Heart right ventricle (tissue), 16 donors: ENCODE data around the gene KLF6. TPM values are rescaled to one million over a fixed set of nuclear protein-coding genes. Genes with fewer than 3 reads are reported as not detected.
A peak's percentile ranks its signal among the peaks of the same experiment; 100 is the strongest.

Experiments
- ATAC-seq, 8 donors: fragments of 200-7000 bp; cut with Tn5 transposase; one replicate each; pipeline ENCODE4 v1.9.1; 2020; ENCODE audit warnings: mild to moderate bottlenecking in 8 of 8, moderate library complexity in 8 of 8, moderate number of reproducible peaks in 1 of 8
- DNase-seq, 2 donors: peaks; one replicate each; pipeline ENCODE4 v3.0.0-alpha.2; 2020
- H3K27ac ChIP-seq, 10 donors: fragments of 200-600 bp; sonication (generic) in 2 of 10; one replicate each; pipeline versions ENCODE4 v1.5.0 to v1.8.0; 2020 to 2022; ENCODE audit warnings: mild to moderate bottlenecking in 3 of 10
- H3K27me3 ChIP-seq, 7 donors: fragments of 200-600 bp; one replicate each; pipeline ENCODE4 v1.8.0; 2021 to 2022; ENCODE audit warnings: mild to moderate bottlenecking in 2 of 7
- H3K36me3 ChIP-seq, 9 donors: fragments of 200-600 bp; sonication (generic) in 1 of 9; one replicate each; pipeline versions ENCODE4 v1.5.0 to v1.8.0; 2020 to 2022; ENCODE audit warnings: mild to moderate bottlenecking in 2 of 9
- H3K4me1 ChIP-seq, 9 donors: fragments of 200-600 bp; sonication (generic) in 1 of 9; one replicate each; pipeline versions ENCODE4 v1.5.0 to v1.8.0; 2020 to 2022; ENCODE audit warnings: mild to moderate bottlenecking in 4 of 9
- H3K4me3 ChIP-seq, 10 donors: fragments of 200-600 bp; sonication (generic) in 2 of 10; one replicate each; pipeline versions ENCODE4 v1.5.0 to v1.8.0; 2020 to 2022; ENCODE audit warnings: mild to moderate bottlenecking in 7 of 10, moderate library complexity in 2 of 10
- H3K9me3 ChIP-seq, 11 donors: fragments of 200-600 bp in 10 of 11; sonication (generic) in 2 of 11; one replicate each; pipeline versions ENCODE4 v1.5.0 to v1.8.0; 2013 to 2022; ENCODE audit warnings: mild to moderate bottlenecking in 2 of 11, control low read depth in 1 of 11, moderate library complexity in 1 of 11
- WGBS, 2 donors: extraction: QIAGEN DNeasy Blood & Tissue Kit; methylation state at CpG; one replicate each; pipeline ENCODE4 v1.1.7; 2013; ENCODE audit warnings: inconsistent platforms in 1 of 2; 5-methylcytosine and 5-hydroxymethylcytosine counted together
- intact Hi-C, 10 donors: fragments of 100-400 bp; cut with DNase I; formaldehyde crosslinking; loops; one replicate each; pipeline versions ENCODE4 v1.11.1 to v1.14.2; 2022
- polyA plus RNA-seq, 2 donors: library from polyadenylated mRNA; stranded (reverse); fragments of 200-250 nt; gene quantifications; one replicate each; pipeline ENCODE4 v1.2.3, GENCODE V29; 2013
- total RNA-seq, 10 donors: library from RNA; stranded (reverse); fragmentation: NEBNext Ultra II Directional in 3 of 10; extraction: Animal tissue kit (Norgen Biotek cat#: 25700) in 3 of 10; gene quantifications; one replicate each; pipeline versions ENCODE4 v1.2.1 to v1.2.4, GENCODE V29; 2021 to 2023
- TF ChIP-seq, protein P1 (sequence below), 9 donors: fragments of 200-600 bp; sonication (generic) in 2 of 9; IDR thresholded peaks; one replicate each; pipeline versions ENCODE4 v1.5.0 to v1.8.0; 2021 to 2022; ENCODE audit warnings: antibody characterized with exemption in 9 of 9, mild to moderate bottlenecking in 5 of 9, moderate library complexity in 1 of 9
- donor health status: Arrhythmogenic right ventricular cardiomyopathy.
- donor health status: ischemic (EF 13 %, LVEDD 7.1; RV severe dilation, severe dysfunction).
- donor health status: healthy with polysubstance abuse.
- donor health status: DM: no; HTN: yes; CAD: no.
- donor health status: DM: no; HTN: no; CAD: no.
- donor health status: ischemic (EF 25% LVEDD 6.9; RV normal size, moderate dysfunction).
- donor health status: ischemic (EF 25% LVEDD 5.7; RV mildly dilated, moderate dysfunction).
- donor health status: healthy.
- donor health status: DM: yes; HTN: yes; CAD: no.
- donor health status: Ischemic cardiomyopathy.
- donor health status: ischemic (EF 35%, LVEDD 5.7; RV mildly dilated, moderate dysfunction).
- donor health status: nonischemic (EF 11% LVEDD 7.7; RV severe dilation, severe dysfunction).
- donor health status: DM: yes; HTN: yes; CAD: no.
- donor health status: PGD.
- donor health status: ischemic (EF 29% LVEDD 5.4; RV normal size, mild dysfunction).
- donor health status: nonischemic (EF 23%, LVEDD 6.1; RV moderate dilation, normal function).

The KLF6 gene
- total and polyA plus RNA-seq, 12 donors = 22.1 to 90.5 (median 52.0) TPM

DNA sequence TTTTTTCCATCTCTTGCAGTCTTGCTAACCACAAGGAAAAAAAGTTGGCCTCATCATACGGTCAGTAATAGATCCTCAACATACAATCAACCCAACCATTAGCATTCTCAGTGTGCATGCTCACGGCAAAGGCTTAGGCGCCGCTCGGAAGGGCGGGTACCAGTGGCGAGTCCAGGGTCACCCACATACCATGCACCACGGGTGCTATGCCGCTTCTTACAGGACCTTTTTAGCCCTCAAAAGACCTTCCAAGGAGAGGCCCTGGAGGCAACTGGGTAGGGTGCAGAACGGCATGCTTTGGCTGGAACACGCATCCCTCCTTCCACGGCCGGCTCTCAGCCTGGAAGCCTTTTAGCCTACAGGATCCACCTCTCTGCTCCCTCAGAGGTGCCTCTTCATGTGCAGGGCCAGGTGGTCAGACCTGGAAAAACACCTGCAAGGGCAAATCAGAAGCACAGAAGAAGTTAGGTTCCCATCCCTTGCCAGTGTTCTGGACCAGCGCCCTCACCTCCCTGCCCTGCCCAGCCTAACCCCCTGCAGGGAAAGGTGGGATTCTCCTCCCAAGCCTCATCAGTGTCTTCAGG lies 5.8 kb downstream of the KLF6 start:
- peaks cover 26 to 81% (median 74%) of the 10 kb centered on the region in 9 donors for H3K4me1 ChIP-seq

DNA sequence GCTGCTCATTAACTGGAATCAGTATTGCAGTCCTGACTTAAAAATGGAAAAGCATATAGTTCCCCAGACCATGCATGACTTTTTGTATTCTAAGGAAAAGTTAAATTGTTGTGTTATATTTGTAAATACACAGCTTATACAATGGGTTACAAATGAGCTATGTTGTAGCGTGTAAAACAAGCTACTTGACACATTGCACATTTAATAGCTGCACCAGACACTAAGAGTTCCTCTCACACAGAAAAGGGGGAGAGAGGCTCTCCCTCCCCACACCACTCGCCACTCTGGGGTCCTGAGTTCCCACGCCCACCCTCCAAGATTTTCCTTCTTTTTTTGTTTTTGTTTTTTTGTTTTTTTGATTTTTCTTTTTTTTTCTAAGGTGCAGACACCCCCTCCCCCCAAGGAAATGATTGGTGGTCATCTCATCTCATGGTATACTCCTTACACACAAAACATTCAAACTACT lies 6.3 kb downstream of the KLF6 start:
- TF ChIP-seq, protein P1, sequence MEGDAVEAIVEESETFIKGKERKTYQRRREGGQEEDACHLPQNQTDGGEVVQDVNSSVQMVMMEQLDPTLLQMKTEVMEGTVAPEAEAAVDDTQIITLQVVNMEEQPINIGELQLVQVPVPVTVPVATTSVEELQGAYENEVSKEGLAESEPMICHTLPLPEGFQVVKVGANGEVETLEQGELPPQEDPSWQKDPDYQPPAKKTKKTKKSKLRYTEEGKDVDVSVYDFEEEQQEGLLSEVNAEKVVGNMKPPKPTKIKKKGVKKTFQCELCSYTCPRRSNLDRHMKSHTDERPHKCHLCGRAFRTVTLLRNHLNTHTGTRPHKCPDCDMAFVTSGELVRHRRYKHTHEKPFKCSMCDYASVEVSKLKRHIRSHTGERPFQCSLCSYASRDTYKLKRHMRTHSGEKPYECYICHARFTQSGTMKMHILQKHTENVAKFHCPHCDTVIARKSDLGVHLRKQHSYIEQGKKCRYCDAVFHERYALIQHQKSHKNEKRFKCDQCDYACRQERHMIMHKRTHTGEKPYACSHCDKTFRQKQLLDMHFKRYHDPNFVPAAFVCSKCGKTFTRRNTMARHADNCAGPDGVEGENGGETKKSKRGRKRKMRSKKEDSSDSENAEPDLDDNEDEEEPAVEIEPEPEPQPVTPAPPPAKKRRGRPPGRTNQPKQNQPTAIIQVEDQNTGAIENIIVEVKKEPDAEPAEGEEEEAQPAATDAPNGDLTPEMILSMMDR (IDR thresholded peaks at IDR 0.05) = no peak
- H3K4me3 ChIP-seq = peak overlapping the region in 7 of 10 donors; percentile 0 to 96 (median 93)
- peaks cover 0 to 84% (median 49%) of the 10 kb centered on the region in 9 donors for H3K36me3 ChIP-seq
- H3K4me1 ChIP-seq = peaks cover 26 to 83% (median 74%) of the 10 kb centered on the region in 9 donors
- H3K27ac ChIP-seq = peak overlapping the region in 9 of 10 donors; percentile 98 to 100 (median 100)
- H3K9me3 ChIP-seq = no peaks in the 10 kb centered on the region
- WGBS, 2 donors = 55% methylated on average over 3 of the region's 3 CpGs
- no peak for DNase-seq
- no peaks in the 10 kb centered on the region for H3K27me3 ChIP-seq
- ATAC-seq = no peak
- intact Hi-C loops = loop anchor here in 3 of 10 donors (2.0 to 10.0 kb wide), 4 partner anchors 311 to 540 kb away; no protein-coding TSS in a partner anchor

More for the DNA sequence above, 5.8 kb downstream of the KLF6 start:
- no peaks in the 10 kb centered on the region for H3K9me3 ChIP-seq
- intact Hi-C loops = loop anchor here in 3 of 10 donors (2.0 to 10.0 kb wide), 4 partner anchors 312 to 540 kb away; no protein-coding TSS in a partner anchor
- ATAC-seq (no peak), DNase-seq (no peak)
- peak overlapping the region in 8 of 10 donors; percentile 67 to 98 (median 94) for H3K4me3 ChIP-seq
- no peaks in the 10 kb centered on the region for H3K27me3 ChIP-seq
- WGBS, 2 donors = 59 to 63% methylated on average over 14 of the region's 14 CpGs
- H3K27ac ChIP-seq = peak overlapping the region; percentile 3 to 100 (median 100)
- H3K36me3 ChIP-seq = peaks cover 0 to 83% (median 49%) of the 10 kb centered on the region in 9 donors
- TF ChIP-seq, protein P1 (IDR thresholded peaks at IDR 0.05) = no peak

DNA sequence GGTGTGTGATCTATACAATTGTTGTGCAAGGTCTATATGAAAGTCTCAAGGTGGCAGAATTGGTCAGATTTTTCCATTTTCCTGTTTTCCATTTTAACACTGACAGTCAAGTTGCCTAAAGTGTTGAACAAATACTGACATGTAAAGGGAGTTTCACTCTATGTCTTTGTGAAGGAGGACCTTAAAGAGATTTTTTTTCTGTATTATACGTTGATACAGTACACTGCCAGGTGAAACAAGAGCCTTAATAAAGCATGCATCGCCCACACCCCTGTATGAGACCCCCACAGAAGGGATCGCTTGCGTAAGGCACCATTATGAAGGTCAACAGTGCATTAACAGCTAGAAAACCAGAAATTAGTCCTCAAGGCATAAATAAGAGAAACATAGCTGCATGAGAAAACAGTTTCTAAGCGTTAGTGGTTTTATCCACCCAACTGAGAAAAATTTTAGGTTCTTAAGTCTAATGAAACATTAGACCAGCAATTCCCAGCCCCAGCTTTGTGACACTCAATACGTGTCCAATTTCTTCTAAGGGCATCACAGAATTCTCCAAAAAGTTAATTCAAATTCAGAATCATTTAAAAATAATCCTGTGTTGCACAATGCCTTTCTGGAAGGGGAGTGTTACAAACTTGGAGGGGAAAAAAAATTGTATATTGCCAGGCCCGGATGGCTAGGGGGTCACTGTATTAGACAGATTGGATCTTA lies 6.9 kb downstream of the KLF6 start:
- intact Hi-C loops = loop anchor here in 3 of 10 donors (2.0 to 10.0 kb wide), 4 partner anchors 311 to 539 kb away; no protein-coding TSS in a partner anchor
- H3K27me3 ChIP-seq = no peaks in the 10 kb centered on the region
- H3K36me3 ChIP-seq = peaks cover 0 to 84% (median 49%) of the 10 kb centered on the region in 9 donors
- TF ChIP-seq, protein P1 (IDR thresholded peaks at IDR 0.05) = no peak
- H3K4me1 ChIP-seq = peaks cover 26 to 86% (median 74%) of the 10 kb centered on the region in 9 donors
- DNase-seq (no peak), ATAC-seq (no peak)
- peak overlapping the region in 9 of 10 donors; percentile 98 to 100 (median 100) for H3K27ac ChIP-seq
- H3K4me3 ChIP-seq = peak overlapping the region in 7 of 10 donors; percentile 0 to 96 (median 93)
- 55 to 64% methylated on average over 7 of the region's 7 CpGs for WGBS, 2 donors
- H3K9me3 ChIP-seq = no peaks in the 10 kb centered on the region
